Sigmoid colon (tissue), 4 donors: ENCODE data around the gene RRP36.

Experiments
- CTCF ChIP-seq, 4 experiments: fragments of 450-650 bp in 3 of 4; fragments of 200-600 bp in 1 of 4; IDR thresholded peaks; one replicate each; pipeline ENCODE4 v1.5.1; 2016 to 2019; ENCODE audit warnings: antibody characterized with exemption in 4 of 4, mild to moderate bottlenecking in 3 of 4, moderate library complexity in 2 of 4
- EP300 ChIP-seq, 4 donors: sonication (generic); formaldehyde crosslinking; IDR thresholded peaks; one replicate each; pipeline ENCODE4 v1.6.1; 2017; ENCODE audit warnings: antibody characterized with exemption in 4 of 4
- POLR2A ChIP-seq, 2 donors: fragments of 450-650 bp; IDR thresholded peaks; one replicate each; pipeline ENCODE4 v1.6.1; 2016; ENCODE audit warnings: antibody characterized with exemption in 2 of 2, mild to moderate bottlenecking in 2 of 2, moderate library complexity in 2 of 2
- POLR2AphosphoS5 ChIP-seq, 4 donors: sonication (generic); formaldehyde crosslinking; IDR thresholded peaks; one replicate each; pipeline ENCODE4 v1.6.1; 2017; ENCODE audit warnings: antibody characterized with exemption in 4 of 4

GRCh38 chr6:43005844-43006243 lies 15.6 kb upstream of the RRP36 start:
- TF ChIP-seq CTCF (IDR thresholded peaks at IDR 0.05) (no peak), POLR2A (IDR thresholded peaks at IDR 0.05) (no peak), POLR2AphosphoS5 (IDR thresholded peaks at IDR 0.05) (no peak), EP300 (IDR thresholded peaks at IDR 0.05) (no peak)
